Activated CD4-positive, alpha-beta T cell treated with anti-CD3 and anti-CD28 coated beads for 36 hours (primary cell): ENCODE measurements around the gene SELENON. TPM values are rescaled to one million over a fixed set of nuclear protein-coding genes. Genes with fewer than 3 reads are reported as not detected.

ENCODE experiments used
- ATAC-seq: fragments of 200-7000 bp; cut with Tn5 transposase; one replicate; pipeline ENCODE4 v1.10.0; 2021; ENCODE audit warnings: mild to moderate bottlenecking, moderate library complexity
- CTCF ChIA-PET: fragments of 350-600 bp; sonication (Branson Sonifier 250); formaldehyde crosslinking; loops from one replicate; lab custom pipeline; 2021; ENCODE audit warnings: antibody characterized with exemption; lab: Charles Lee
- POLR2A ChIA-PET: fragments of 350-600 bp; sonication (Branson Sonifier 250); formaldehyde crosslinking; loops from one replicate; lab custom pipeline; 2021; ENCODE audit warnings: antibody characterized with exemption, inconsistent platforms; lab: Charles Lee
- DNase-seq: peaks from one replicate; pipeline ENCODE4 v3.0.0-alpha.2; 2020
- H3K27ac Mint-ChIP-seq: one replicate; pipeline ENCODE4 v1.8.0; 2021; ENCODE audit warnings: mixed read lengths
- H3K27me3 Mint-ChIP-seq: one replicate; pipeline ENCODE4 v1.8.0; 2021; ENCODE audit warnings: mixed read lengths
- H3K36me3 Mint-ChIP-seq: one replicate; pipeline ENCODE4 v1.8.0; 2021; ENCODE audit warnings: low read depth, mixed read lengths
- H3K4me1 Mint-ChIP-seq: one replicate; pipeline ENCODE4 v1.8.0; 2021; ENCODE audit warnings: mixed read lengths
- H3K4me3 Mint-ChIP-seq: one replicate; pipeline ENCODE4 v1.8.0; 2021; ENCODE audit warnings: mild to moderate bottlenecking, moderate library complexity, mixed read lengths
- H3K9me3 Mint-ChIP-seq: one replicate; pipeline ENCODE4 v1.8.0; 2021; ENCODE audit warnings: low read depth, mixed read lengths
- intact Hi-C, 2 experiments: fragments of 100-400 bp; cut with DNase I in 1 of 2; cut with micrococcal nuclease in 1 of 2; formaldehyde crosslinking; loops; one replicate each; pipeline versions ENCODE4 v1.14.2 to v1.15.1; 2022 to 2024; cut with DNase I, micrococcal nuclease
- total RNA-seq, 2 experiments: library from RNA; stranded (reverse); gene quantifications; one replicate each; pipeline ENCODE4 v1.2.3, GENCODE V29; 2021

The SELENON gene
- total RNA-seq, 2 experiments from 2014 or later: 31.5 to 33.5 TPM

- CTCF ChIA-PET: interaction anchor here (0.7 to 1.0 kb wide), 2 partner anchors 179 to 200 kb away, joined by 3 to 4 read pairs; partner anchors contain the start of gene PAFAH2
- no peak for ATAC-seq
Measured at GRCh38 chr1:25818569-25818968, 18.6 kb downstream of the SELENON start.

GRCh38 chr1:25819491-25820246 is 19.7 kb downstream of the SELENON start, which contains the start of gene MTFR1L:
Gene MTFR1L (plus strand): TSS chr1:25819954. CDS start chr1:25823105, 3,151 bp downstream.
- H3K36me3 Mint-ChIP-seq: peaks cover 4% of the 10 kb centered on the region
- H3K9me3 Mint-ChIP-seq: no peaks in the 10 kb centered on the region
- H3K4me3 Mint-ChIP-seq: peak within 1 kb of the TSS; percentile 87
- H3K27ac Mint-ChIP-seq: peak within 1 kb of the TSS; percentile 93
- peak; percentile 92 for ATAC-seq
- ChIA-PET POLR2A (interaction anchor here (0.6 to 1.1 kb wide), 5 partner anchors 58 to 417 kb away, joined by 3 to 4 read pairs (median 3); no protein-coding TSS in a partner anchor), CTCF (interaction anchor here (0.6 to 1.5 kb wide), 9 partner anchors 33 to 300 kb away, joined by 3 to 5 read pairs (median 3); partner anchors contain the start of gene PAFAH2)
- H3K4me1 Mint-ChIP-seq: peaks cover 33% of the 10 kb centered on the region
- no peaks in the 10 kb centered on the region for H3K27me3 Mint-ChIP-seq
- DNase-seq: peak; percentile 97
- intact Hi-C loops: loop anchor here (1.0 to 10.0 kb wide), 12 partner anchors 40 to 575 kb away; partner anchors contain the start of genes PAFAH2 (in 2 of the 2), AUNIP (in 1 of the 2), LDLRAP1 (in 1 of the 2) and MACO1 (in 1 of the 2)

More at GRCh38 chr1:25818569-25818968, 18.6 kb downstream of the SELENON start:
- Mint-ChIP-seq H3K4me1 (peaks cover 33% of the 10 kb centered on the region), H3K27me3 (no peaks in the 10 kb centered on the region), H3K27ac (peak overlapping the region; percentile 93), H3K36me3 (peaks cover 2% of the 10 kb centered on the region), H3K4me3 (peak overlapping the region; percentile 87), H3K9me3 (no peaks in the 10 kb centered on the region)
- no peak for DNase-seq
- intact Hi-C loops: loop anchor here (2.0 to 10.0 kb wide), 4 partner anchors 180 to 574 kb away; partner anchors contain the start of genes PAFAH2 (in 1 of the 2), RHCE (in 1 of the 2), RSRP1 (in 1 of the 2) and TMEM50A (in 1 of the 2)
- POLR2A ChIA-PET: no interaction called here

GRCh38 chr1:25820247-25821111 is 20.5 kb downstream of the SELENON start:
- Mint-ChIP-seq H3K9me3 (no peaks in the 10 kb centered on the region), H3K4me3 (peak overlapping the region; percentile 87), H3K27me3 (no peaks in the 10 kb centered on the region), H3K27ac (peak overlapping the region; percentile 91), H3K36me3 (peaks cover 4% of the 10 kb centered on the region), H3K4me1 (peaks cover 33% of the 10 kb centered on the region)
- DNase-seq (peak; percentile 87), ATAC-seq (peak; percentile 74)
- CTCF ChIA-PET: interaction anchor here (0.6 to 1.5 kb wide), 8 partner anchors 32 to 297 kb away, joined by 3 to 5 read pairs (median 4); partner anchors contain the start of gene PAFAH2
- intact Hi-C loops: loop anchor here in 1 of 2 experiments (1.0 to 2.0 kb wide), 6 partner anchors 39 to 390 kb away; partner anchors contain the start of genes AUNIP, MACO1, PAFAH2 and PAQR7
- POLR2A ChIA-PET: interaction anchor here (0.6 to 1.1 kb wide), 3 partner anchors 84 to 212 kb away, joined by 3 read pairs; no protein-coding TSS in a partner anchor

- peaks cover 33% of the 10 kb centered on the region for H3K4me1 Mint-ChIP-seq
- no peaks in the 10 kb centered on the region for H3K27me3 Mint-ChIP-seq
- intact Hi-C loops: loop anchor here in 1 of 2 experiments (2.0 kb wide), 1 partner anchor 74 kb away; no protein-coding TSS in a partner anchor
- H3K4me3 Mint-ChIP-seq: peak overlapping the region; percentile 87
- H3K27ac Mint-ChIP-seq: peak overlapping the region; percentile 91
- ChIA-PET CTCF (no interaction called here), POLR2A (no interaction called here)
- DNase-seq (no peak), ATAC-seq (no peak)
- no peaks in the 10 kb centered on the region for H3K9me3 Mint-ChIP-seq
- peaks cover 5% of the 10 kb centered on the region for H3K36me3 Mint-ChIP-seq
Measured at GRCh38 chr1:25821112-25821476, 21.1 kb downstream of the SELENON start.

GRCh38 chr1:25821630-25822091 is 21.7 kb downstream of the SELENON start:
- intact Hi-C loops: loop anchor here in 1 of 2 experiments (2.0 kb wide), 1 partner anchor 73 kb away; no protein-coding TSS in a partner anchor
- DNase-seq (no peak), ATAC-seq (no peak)
- POLR2A ChIA-PET: no interaction called here
- Mint-ChIP-seq H3K36me3 (peaks cover 8% of the 10 kb centered on the region), H3K27me3 (no peaks in the 10 kb centered on the region), H3K4me3 (peak overlapping the region; percentile 87), H3K27ac (peak overlapping the region; percentile 53), H3K9me3 (no peaks in the 10 kb centered on the region), H3K4me1 (peaks cover 30% of the 10 kb centered on the region)
- CTCF ChIA-PET: interaction anchor here (0.5 to 0.7 kb wide), 2 partner anchors 299 to 573 kb away, joined by 3 read pairs; no protein-coding TSS in a partner anchor

- peaks cover 15% of the 10 kb centered on the region for H3K4me1 Mint-ChIP-seq
- POLR2A ChIA-PET: no interaction called here
- H3K9me3 Mint-ChIP-seq: no peaks in the 10 kb centered on the region
- H3K36me3 Mint-ChIP-seq: peaks cover 25% of the 10 kb centered on the region
- ATAC-seq (no peak), DNase-seq (no peak)
- intact Hi-C loops: no loop called here
- CTCF ChIA-PET: interaction anchor here (0.6 kb wide), 2 partner anchors 286 to 347 kb away, joined by 3 read pairs; no protein-coding TSS in a partner anchor
- no peak overlapping the region for H3K4me3 Mint-ChIP-seq
- no peaks in the 10 kb centered on the region for H3K27me3 Mint-ChIP-seq
- no peak overlapping the region for H3K27ac Mint-ChIP-seq
Measured at GRCh38 chr1:25825605-25826004, 25.6 kb downstream of the SELENON start.

GRCh38 chr1:25826571-25826970 is 26.6 kb downstream of the SELENON start:
- ChIA-PET CTCF (interaction anchor here (0.9 kb wide), 1 partner anchor 16 kb away, joined by 3 read pairs; no protein-coding TSS in a partner anchor), POLR2A (interaction anchor here (0.6 kb wide), 1 partner anchor 1966 kb away, joined by 3 read pairs; no protein-coding TSS in a partner anchor)
- DNase-seq (no peak), ATAC-seq (no peak)
- Mint-ChIP-seq H3K27me3 (no peaks in the 10 kb centered on the region), H3K27ac (no peak overlapping the region), H3K4me1 (peaks cover 7% of the 10 kb centered on the region), H3K4me3 (no peak overlapping the region), H3K9me3 (no peaks in the 10 kb centered on the region), H3K36me3 (peaks cover 28% of the 10 kb centered on the region)
- intact Hi-C loops: no loop called here

- no peak overlapping the region for H3K27ac Mint-ChIP-seq
- ChIA-PET POLR2A (interaction anchor here (0.5 kb wide), 1 partner anchor 15 kb away, joined by 7 read pairs; no protein-coding TSS in a partner anchor), CTCF (no interaction called here)
- no peaks in the 10 kb centered on the region for H3K9me3 Mint-ChIP-seq
- no peaks in the 10 kb centered on the region for H3K27me3 Mint-ChIP-seq
- DNase-seq: no peak
- H3K4me1 Mint-ChIP-seq: peaks cover 6% of the 10 kb centered on the region
- ATAC-seq: no peak
- intact Hi-C loops: no loop called here
- H3K4me3 Mint-ChIP-seq: no peak overlapping the region
- peaks cover 38% of the 10 kb centered on the region for H3K36me3 Mint-ChIP-seq
Measured at GRCh38 chr1:25828491-25828890, 28.5 kb downstream of the SELENON start.

- Mint-ChIP-seq H3K36me3 (peaks cover 37% of the 10 kb centered on the region), H3K4me3 (no peak overlapping the region), H3K27me3 (no peaks in the 10 kb centered on the region), H3K4me1 (peaks cover 6% of the 10 kb centered on the region), H3K9me3 (no peaks in the 10 kb centered on the region), H3K27ac (no peak overlapping the region)
- CTCF ChIA-PET: interaction anchor here (0.7 to 0.9 kb wide), 2 partner anchors 17 to 869 kb away, joined by 3 read pairs; no protein-coding TSS in a partner anchor
- ATAC-seq (no peak), DNase-seq (no peak)
- intact Hi-C loops: no loop called here
- POLR2A ChIA-PET: no interaction called here
Measured at GRCh38 chr1:25829046-25829445, 29.1 kb downstream of the SELENON start.

- ATAC-seq (no peak), DNase-seq (no peak)
- Mint-ChIP-seq H3K4me1 (peaks cover 6% of the 10 kb centered on the region), H3K4me3 (no peak overlapping the region), H3K27ac (peak overlapping the region; percentile 33), H3K9me3 (no peaks in the 10 kb centered on the region), H3K27me3 (no peaks in the 10 kb centered on the region), H3K36me3 (peaks cover 47% of the 10 kb centered on the region)
- intact Hi-C loops: no loop called here
- POLR2A ChIA-PET: interaction anchor here (0.7 kb wide), 1 partner anchor 255 kb away, joined by 4 read pairs; no protein-coding TSS in a partner anchor
- CTCF ChIA-PET: interaction anchor here (0.6 to 1.5 kb wide), 8 partner anchors 14 to 230 kb away, joined by 3 to 5 read pairs (median 3); partner anchors contain the start of gene PAFAH2
Measured at GRCh38 chr1:25831569-25832196, 31.7 kb downstream of the SELENON start.
